Neural cell (in vitro differentiated cells): ENCODE measurements around the gene MEX3D.

Experiments
- POLR2AphosphoS5 ChIP-seq: IDR thresholded peaks from 2 replicates; pipeline ENCODE4 v1.6.1; 2012
- TF ChIP-seq, protein P1 (sequence below): fragments of 450-650 bp; IDR thresholded peaks from 2 replicates; pipeline ENCODE4 v1.5.1; 2014; ENCODE audit warnings: antibody characterized with exemption, mild to moderate bottlenecking, moderate library complexity; ENCODE audit not compliant: poor library complexity, severe bottlenecking
- TF ChIP-seq, protein P2 (sequence below): IDR thresholded peaks from 2 replicates; pipeline ENCODE4 v1.6.1; 2012; ENCODE audit warnings: borderline replicate concordance

- TF ChIP-seq, protein P1, sequence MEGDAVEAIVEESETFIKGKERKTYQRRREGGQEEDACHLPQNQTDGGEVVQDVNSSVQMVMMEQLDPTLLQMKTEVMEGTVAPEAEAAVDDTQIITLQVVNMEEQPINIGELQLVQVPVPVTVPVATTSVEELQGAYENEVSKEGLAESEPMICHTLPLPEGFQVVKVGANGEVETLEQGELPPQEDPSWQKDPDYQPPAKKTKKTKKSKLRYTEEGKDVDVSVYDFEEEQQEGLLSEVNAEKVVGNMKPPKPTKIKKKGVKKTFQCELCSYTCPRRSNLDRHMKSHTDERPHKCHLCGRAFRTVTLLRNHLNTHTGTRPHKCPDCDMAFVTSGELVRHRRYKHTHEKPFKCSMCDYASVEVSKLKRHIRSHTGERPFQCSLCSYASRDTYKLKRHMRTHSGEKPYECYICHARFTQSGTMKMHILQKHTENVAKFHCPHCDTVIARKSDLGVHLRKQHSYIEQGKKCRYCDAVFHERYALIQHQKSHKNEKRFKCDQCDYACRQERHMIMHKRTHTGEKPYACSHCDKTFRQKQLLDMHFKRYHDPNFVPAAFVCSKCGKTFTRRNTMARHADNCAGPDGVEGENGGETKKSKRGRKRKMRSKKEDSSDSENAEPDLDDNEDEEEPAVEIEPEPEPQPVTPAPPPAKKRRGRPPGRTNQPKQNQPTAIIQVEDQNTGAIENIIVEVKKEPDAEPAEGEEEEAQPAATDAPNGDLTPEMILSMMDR, result no peak
- no peak for TF ChIP-seq POLR2AphosphoS5
- TF ChIP-seq, protein P2, sequence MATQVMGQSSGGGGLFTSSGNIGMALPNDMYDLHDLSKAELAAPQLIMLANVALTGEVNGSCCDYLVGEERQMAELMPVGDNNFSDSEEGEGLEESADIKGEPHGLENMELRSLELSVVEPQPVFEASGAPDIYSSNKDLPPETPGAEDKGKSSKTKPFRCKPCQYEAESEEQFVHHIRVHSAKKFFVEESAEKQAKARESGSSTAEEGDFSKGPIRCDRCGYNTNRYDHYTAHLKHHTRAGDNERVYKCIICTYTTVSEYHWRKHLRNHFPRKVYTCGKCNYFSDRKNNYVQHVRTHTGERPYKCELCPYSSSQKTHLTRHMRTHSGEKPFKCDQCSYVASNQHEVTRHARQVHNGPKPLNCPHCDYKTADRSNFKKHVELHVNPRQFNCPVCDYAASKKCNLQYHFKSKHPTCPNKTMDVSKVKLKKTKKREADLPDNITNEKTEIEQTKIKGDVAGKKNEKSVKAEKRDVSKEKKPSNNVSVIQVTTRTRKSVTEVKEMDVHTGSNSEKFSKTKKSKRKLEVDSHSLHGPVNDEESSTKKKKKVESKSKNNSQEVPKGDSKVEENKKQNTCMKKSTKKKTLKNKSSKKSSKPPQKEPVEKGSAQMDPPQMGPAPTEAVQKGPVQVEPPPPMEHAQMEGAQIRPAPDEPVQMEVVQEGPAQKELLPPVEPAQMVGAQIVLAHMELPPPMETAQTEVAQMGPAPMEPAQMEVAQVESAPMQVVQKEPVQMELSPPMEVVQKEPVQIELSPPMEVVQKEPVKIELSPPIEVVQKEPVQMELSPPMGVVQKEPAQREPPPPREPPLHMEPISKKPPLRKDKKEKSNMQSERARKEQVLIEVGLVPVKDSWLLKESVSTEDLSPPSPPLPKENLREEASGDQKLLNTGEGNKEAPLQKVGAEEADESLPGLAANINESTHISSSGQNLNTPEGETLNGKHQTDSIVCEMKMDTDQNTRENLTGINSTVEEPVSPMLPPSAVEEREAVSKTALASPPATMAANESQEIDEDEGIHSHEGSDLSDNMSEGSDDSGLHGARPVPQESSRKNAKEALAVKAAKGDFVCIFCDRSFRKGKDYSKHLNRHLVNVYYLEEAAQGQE, result no peak
Measured at GRCh38 chr19:1570836-1571235, 2.7 kb upstream of the MEX3D start.
